ENCODE data around the gene MAN1B1.

- no peak for TF ChIP-seq CTCF (IDR thresholded peaks at IDR 0.05; ENCODE audit: control extremely low read depth in 1 of 3, insufficient read depth in 1 of 3, low read depth in 1 of 3, low read length in 3 of 3)
- no peak for TF ChIP-seq POLR2A (IDR thresholded peaks at IDR 0.05; ENCODE audit: control extremely low read depth in 1 of 2, low read depth in 2 of 2, low read length in 2 of 2)
- TF ChIP-seq ATF2 (IDR thresholded peaks at IDR 0.05; ENCODE audit: low read length): no peak
- TF ChIP-seq MAFK (IDR thresholded peaks at IDR 0.05; ENCODE audit: low read depth, low read length): no peak
- no peak for TF ChIP-seq BCL11A (IDR thresholded peaks at IDR 0.05; ENCODE audit: low read depth in 2 of 2, low read length in 2 of 2)
- TF ChIP-seq PHF8 (conservative IDR thresholded peaks at IDR 0.05; ENCODE audit: low read depth, low read length): no peak
- TF ChIP-seq CBX5 (IDR thresholded peaks at IDR 0.05; ENCODE audit: low read depth, low read length): no peak
Measured at GRCh38 chr9:137147091-137147792, 60.5 kb downstream of the MAN1B1 start.
